Suppressor macrophage (primary cell): ENCODE measurements around the gene ANKRD28.

Experiments used
- DNase-seq, 4 experiments: peaks; one replicate each; pipeline ENCODE4 v3.0.0-alpha.2; 2020 to 2022

Gene ANKRD28

GRCh38 chr3:15722877-15723623 lies 74.7 kb downstream of the ANKRD28 start:
- no peak for DNase-seq

- no peak for DNase-seq
Measured at GRCh38 chr3:15716178-15716577, 81.6 kb downstream of the ANKRD28 start.

GRCh38 chr3:15714448-15714847 lies 83.3 kb downstream of the ANKRD28 start:
- no peak for DNase-seq

- DNase-seq, result no peak
Measured at GRCh38 chr3:15713364-15713763, 84.4 kb downstream of the ANKRD28 start.

- DNase-seq, result no peak
Measured at GRCh38 chr3:15711281-15711680, 86.5 kb downstream of the ANKRD28 start.

- DNase-seq, result peak in 3 of 4 experiments; percentile 7 to 47 (median 30)
Measured at GRCh38 chr3:15708882-15709677, 88.7 kb downstream of the ANKRD28 start.

- no peak for DNase-seq
Measured at GRCh38 chr3:15707779-15708178, 90.0 kb downstream of the ANKRD28 start.

GRCh38 chr3:15703346-15703745 lies 94.4 kb downstream of the ANKRD28 start:
- DNase-seq, result peak in 2 of 4 experiments; percentile 12 to 34

GRCh38 chr3:15694628-15695027 lies 103.2 kb downstream of the ANKRD28 start:
- DNase-seq, result no peak

- no peak for DNase-seq
Measured at GRCh38 chr3:15693355-15693754, 104.4 kb downstream of the ANKRD28 start.

- DNase-seq, result no peak
Measured at GRCh38 chr3:15690748-15691147, 107.0 kb downstream of the ANKRD28 start.

GRCh38 chr3:15690230-15690629 lies 107.5 kb downstream of the ANKRD28 start:
- DNase-seq, result no peak

- DNase-seq, result peak in 1 of 4 experiments; percentile 6
Measured at GRCh38 chr3:15685927-15686326, 111.9 kb downstream of the ANKRD28 start.

- DNase-seq, result peak in 2 of 4 experiments; percentile 33 to 35
Measured at GRCh38 chr3:15683253-15683652, 114.5 kb downstream of the ANKRD28 start.

- peak; percentile 46 to 70 (median 59) for DNase-seq
Measured at GRCh38 chr3:15682561-15683185, 115.1 kb downstream of the ANKRD28 start.

GRCh38 chr3:15681668-15682067 lies 116.1 kb downstream of the ANKRD28 start:
- peak; percentile 16 to 65 (median 30) for DNase-seq

GRCh38 chr3:15679306-15679705 lies 118.5 kb downstream of the ANKRD28 start:
- DNase-seq, result peak in 1 of 4 experiments; percentile 9

- no peak for DNase-seq
Measured at GRCh38 chr3:15676259-15676658, 121.5 kb downstream of the ANKRD28 start.

- DNase-seq, result no peak
Measured at GRCh38 chr3:15673536-15673935, 124.2 kb downstream of the ANKRD28 start.

- no peak for DNase-seq
Measured at GRCh38 chr3:15667484-15667883, 130.3 kb downstream of the ANKRD28 start.

GRCh38 chr3:15666277-15666676 lies 131.5 kb downstream of the ANKRD28 start:
- DNase-seq, result no peak

- DNase-seq, result peak in 2 of 4 experiments; percentile 8 to 29
Measured at GRCh38 chr3:15665510-15666150, 132.1 kb downstream of the ANKRD28 start.

GRCh38 chr3:15664144-15664543 lies 133.6 kb downstream of the ANKRD28 start:
- no peak for DNase-seq
